Ammon's horn (tissue), 1 donor: ENCODE measurements around the gene SLC25A39.

Source experiments
- DNase-seq: peaks from one replicate; pipeline ENCODE4 v3.0.0-alpha.2; 2016; ENCODE audit warnings: low spot score

The SLC25A39 gene

GRCh38 chr17:44314031-44314430, 10.6 kb downstream of the SLC25A39 start:
- DNase-seq, result no peak

DNA sequence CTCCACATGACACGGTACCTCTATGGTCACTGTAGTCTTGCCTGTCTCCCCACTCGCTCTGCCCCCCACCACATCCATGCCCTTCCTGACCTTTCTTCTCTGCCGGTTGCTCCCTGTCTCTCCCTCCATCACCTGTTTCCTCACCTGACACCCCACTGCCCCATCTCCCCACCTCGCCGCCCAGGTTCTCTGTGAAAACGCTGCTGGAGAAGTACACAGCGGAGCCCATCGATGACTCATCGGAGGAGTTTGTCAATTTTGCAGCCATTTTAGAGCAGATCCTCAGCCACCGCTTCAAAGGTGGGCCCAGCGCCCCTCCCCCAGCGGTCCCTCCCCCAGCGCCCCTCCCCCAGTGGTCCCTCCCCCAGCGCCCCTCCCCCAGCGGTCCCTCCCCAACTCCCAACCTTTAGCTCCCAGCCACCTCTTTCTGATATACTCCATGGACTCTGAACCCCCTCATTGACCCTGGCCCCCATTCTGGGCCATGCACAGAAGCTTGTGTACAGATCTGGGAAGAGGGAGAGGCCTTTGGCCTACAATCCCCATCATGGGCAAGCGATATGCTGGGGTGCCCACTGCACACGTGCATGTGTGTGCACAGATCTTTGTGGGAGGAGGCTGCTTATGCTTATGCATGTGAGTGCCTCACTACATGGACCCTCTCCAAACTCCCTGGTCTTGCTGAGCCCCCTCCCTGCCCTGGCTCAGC, 12.1 kb downstream of the SLC25A39 start:
- DNase-seq, result no peak

DNA sequence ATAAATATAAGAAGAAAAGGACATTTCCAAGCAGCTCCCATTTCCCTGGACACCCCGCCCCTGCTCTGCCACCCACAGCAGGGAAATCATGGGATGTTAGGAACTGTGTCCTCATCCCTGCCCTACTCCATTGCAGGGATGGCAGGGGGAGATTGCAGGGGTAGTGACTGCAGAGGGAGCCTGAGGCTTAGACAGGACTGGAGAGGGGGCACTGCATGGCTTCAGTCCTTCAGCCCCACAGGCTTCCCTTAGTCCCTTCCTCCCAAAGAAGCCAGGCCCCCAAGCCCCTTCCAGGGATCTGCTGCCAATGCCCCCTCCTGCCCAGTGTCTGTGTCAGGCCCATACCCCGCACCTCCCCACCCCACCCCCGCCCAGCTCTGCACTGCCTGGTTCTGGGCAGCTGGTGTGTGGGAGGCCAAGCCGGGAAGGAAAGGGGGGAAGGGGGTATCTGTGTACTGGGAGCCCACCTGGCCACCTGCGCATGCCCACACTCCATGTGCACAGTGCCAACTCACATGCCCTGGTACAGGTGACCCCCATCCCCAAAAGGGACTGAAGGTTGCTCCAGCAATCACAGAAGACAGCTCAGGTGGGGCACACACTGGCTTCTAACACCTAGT, 13.0 kb downstream of the SLC25A39 start:
- no peak for DNase-seq

GRCh38 chr17:44310609-44311376, 13.8 kb downstream of the SLC25A39 start:
- no peak for DNase-seq

DNA sequence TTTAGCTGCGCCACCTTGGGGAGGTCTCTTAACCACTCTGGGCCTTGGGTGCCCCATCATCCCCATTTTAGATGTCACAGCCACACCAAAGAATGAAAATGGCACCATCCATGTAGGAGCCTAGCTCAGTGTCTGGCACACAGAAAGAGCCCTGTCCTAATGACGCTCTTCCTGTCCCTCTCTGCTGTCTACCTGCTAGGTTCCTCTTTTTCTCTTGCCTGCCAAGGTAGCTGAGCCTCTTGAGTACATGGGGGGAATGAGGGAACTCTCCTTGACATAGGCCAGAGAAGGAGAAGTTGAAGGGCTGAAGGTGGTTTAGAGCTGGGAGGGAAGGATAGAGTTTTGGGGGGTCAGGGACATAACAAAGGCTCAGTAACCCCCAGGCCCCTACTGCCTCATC, 14.4 kb downstream of the SLC25A39 start:
- DNase-seq, result no peak

GRCh38 chr17:44309472-44309871, 15.2 kb downstream of the SLC25A39 start:
- DNase-seq, result no peak

- peak; percentile 60 for DNase-seq
Measured at GRCh38 chr17:44308865-44309264, 15.8 kb downstream of the SLC25A39 start.

- peak; percentile 93 for DNase-seq
Measured at GRCh38 chr17:44308320-44308818, 16.3 kb downstream of the SLC25A39 start, which contains the start of gene RUNDC3A. Gene RUNDC3A, plus strand, starts transcription at chr17:44308601. Its CDS starts 232 bp downstream, at chr17:44308833.

DNA sequence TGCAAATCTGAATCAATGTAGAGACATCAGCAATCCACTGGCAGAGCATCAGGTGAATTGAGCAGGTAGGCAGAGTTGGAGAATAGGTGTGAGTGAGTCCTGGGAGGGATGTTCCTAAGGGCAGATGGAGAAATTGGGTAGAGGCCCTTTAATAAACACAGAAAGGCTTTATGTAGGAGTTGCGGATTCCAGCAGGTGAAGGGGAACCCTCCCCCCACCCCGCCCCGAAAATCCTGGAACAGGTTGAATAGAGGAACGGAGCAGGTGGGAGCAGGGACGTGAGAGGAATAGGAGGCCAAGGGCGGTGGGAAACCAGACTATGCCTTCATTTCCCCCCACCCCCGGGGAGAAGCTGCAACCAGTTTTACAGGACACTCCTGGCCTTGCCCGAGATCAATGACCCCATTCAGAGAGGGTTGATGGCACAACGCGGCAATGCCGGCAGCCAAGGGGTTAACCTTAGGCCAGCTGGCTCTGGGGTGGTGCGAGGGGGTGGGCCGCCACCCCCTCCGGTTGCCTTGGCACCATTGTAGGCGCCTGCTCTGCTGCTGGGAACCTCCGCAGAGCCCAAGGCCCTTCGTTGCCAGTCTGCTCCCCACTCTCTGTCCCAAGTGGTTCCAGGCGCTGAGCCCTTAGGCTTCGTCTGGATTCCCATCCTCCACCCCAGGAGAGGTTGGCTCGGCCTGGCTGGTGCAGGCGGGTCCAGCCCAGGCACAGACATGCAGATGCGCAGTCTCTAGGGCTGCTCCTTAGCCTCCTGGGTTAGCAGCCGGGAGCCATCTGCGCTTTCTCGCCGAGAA, 17.0 kb downstream of the SLC25A39 start:
- DNase-seq, result peak; percentile 85

DNA sequence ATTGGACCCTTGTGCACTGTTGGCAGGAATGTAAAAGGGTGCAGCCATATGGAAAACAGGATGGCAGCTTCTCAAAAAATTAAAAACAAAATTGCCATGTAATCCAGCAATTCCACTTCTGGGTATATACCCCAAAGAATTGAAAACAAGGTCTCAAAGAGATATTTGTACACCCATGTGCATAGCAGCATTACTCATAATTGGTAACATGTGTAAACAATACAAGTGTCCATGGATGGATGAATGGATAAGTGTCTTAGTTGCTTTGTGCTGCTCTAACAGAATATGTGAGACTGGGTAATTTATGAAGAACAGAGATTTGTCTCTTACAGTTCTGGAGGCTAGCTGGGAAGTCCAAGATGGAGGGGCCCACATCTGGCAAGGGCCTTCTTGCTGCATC, 20.0 kb downstream of the SLC25A39 start:
- no peak for DNase-seq

- DNase-seq, result no peak
Measured at GRCh38 chr17:44297975-44298374, 26.6 kb downstream of the SLC25A39 start.

DNA sequence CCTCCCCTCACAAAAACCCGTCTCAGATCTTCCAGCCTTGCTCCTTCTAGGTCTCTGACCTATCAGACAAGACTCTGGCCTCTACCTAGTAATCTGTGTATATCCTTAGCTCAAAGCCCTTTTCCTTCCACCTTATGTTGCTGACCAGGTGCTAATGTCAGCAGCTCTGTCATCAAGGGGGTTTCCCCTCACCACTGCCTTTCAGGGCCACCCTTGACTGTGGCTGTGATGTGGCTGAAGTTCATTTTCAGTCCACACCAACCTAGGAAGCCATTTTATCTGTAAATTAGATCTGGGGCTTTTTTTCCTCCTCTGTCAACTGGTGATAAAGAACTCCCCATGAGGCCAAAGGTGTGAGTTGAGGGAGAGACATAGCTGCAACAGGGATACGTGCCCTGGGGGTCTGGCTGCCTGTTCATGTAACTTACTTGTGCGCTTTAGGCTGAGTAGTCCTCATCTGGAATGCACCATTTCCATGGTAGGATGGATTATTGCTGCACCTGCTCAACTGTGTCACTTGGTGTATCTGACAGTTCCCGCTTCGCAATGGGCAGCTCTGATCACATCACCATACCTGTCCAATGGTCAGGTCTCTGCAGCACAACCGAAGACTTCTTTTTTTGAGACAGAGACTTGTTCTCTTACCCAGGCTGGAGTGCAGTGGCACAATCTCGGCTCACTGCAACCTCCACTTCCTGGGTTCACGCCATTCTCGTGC, 31.0 kb downstream of the SLC25A39 start:
- no peak for DNase-seq

DNA sequence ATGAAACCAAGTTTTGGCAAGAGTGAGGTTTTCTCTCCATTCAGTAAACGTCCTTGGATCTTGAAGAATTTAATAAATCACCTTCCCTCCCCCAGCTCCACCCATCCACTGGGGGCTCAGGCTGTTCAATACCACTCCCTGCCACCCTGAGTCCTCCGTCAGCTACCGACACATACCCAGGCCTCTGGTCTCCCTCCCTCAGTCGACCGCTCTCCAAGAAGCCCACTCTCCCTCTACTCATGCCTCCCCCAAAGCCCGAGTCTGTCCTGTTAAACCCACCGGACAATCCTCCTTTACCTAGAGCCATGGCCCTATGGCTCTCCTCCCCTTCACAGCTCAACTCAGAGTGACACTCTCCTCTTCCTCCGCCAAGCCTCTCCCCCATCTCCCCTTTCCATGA, 37.0 kb downstream of the SLC25A39 start:
- DNase-seq, result no peak

DNA sequence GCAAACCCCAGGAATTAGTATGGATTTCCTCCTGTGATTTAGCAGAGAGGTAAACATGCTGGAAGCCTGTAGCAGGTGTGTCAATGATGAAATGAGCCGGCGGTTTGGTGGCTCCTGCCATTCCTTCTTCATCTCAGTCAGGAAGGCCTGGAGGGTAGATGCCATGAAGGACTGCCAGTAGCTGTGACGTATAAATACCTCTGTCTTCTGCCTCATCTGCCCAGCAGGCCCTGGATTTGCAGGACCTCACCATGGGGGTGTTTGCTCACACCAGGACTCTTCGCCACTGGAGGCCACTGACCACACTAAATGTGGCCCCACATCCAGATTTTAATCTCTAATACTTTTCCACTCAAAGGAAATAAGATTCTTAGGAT, 40.6 kb downstream of the SLC25A39 start:
- DNase-seq, result no peak

DNA sequence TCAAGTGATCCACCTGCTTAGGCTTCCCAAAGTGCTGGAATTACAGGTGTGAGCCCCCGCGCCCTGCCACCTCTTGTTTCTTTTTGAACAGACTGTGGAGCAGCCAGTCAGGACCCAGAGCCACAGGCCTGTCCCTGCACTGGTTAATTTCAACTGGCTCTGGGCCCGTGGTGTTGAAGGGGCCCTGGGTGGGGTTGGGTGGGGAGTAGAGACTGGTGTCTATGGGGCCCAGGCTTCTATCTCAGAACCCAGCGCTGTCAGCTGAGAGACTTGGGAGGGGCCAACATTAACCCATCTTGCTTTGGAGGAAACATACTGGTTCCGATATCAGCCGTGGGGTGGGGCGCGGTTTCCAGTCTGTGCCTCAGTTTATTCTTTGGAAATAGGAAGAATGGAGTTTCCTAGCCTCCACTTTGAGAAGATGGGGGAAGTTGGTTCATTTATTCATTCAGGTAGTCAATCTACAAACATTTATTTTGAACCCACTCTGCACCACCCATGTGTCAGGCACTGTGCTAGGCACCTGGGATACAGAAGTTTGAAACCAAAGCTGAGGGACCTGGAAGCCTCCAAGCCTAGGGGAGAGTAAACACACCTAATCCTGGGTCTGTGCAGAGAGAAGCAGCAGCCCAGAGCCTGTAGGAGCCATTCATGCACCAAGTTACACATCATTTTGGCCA, 41.1 kb downstream of the SLC25A39 start:
- DNase-seq, result no peak

DNA sequence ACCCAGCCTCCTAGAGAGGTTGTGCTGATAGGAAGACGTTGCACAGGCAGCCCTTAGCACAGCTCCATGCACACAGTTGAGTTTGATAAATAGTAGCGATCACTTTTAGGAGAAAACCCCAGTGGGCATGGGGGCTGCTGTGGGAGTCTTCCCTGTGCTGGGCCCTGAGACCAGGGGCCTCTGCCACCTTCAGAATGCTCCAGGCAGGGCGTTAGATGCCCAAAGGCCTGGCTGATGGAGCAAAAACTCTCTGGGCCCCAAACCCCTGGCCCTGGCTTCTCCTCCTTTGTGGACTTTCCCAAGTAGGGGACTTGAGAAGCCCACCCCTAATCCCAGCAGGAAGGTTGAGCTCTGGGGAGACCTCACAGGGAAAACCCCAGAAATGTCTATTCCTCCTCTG, 42.4 kb downstream of the SLC25A39 start:
- no peak for DNase-seq

DNA sequence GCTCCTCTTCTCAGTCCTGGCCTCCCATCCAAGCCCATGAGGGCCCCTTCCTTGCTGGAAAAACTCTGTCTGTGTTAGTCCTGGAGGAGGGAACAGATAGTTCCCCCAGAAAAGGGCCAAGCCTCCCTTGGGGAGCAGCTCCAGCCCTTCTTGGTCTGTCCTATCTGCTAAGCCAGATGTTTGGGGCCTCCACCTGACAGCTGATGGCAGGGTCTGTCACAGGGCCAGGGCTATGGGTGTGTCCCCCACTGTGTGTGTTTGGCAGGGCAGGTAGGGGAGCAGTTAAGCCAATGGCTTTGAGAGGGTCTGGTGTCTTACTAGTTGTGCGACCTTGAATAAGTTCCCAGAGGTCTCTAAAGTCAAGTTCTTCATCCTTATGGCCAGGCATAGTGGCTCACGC, 43.1 kb downstream of the SLC25A39 start:
- DNase-seq, result no peak

GRCh38 chr17:44280392-44280937, 44.2 kb downstream of the SLC25A39 start:
- no peak for DNase-seq

- peak; percentile 84 for DNase-seq
Measured at GRCh38 chr17:44279666-44280391, 44.8 kb downstream of the SLC25A39 start.

DNA sequence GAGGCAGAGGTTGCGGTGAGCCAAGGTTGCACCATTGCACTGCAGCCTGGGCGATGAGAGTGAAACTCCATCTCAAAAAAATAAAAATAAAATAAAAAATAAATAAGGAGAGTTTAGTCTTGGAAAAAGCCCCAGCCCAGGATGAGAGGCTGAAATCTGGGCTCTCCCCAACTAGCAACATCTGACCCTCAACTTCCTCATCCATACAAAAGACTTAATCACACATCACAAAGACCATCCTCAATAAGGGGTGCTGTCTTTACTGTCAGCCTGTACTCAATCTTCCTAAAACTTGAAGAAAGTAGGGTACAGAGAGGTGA, 45.3 kb downstream of the SLC25A39 start:
- no peak for DNase-seq
